DMS79 (cell line): ENCODE data around the gene PHACTR3.
"Not testable (repeated sequence)": the region's sequence is repeated elsewhere in the genome, so short reads cannot be mapped to it uniquely, and the experiment has no call there.

ENCODE experiments used
- DNase-seq: peaks from one replicate; lab custom pipeline; 2025; lab: John Stamatoyannopoulos, UW

The PHACTR3 gene

GRCh38 chr20:59603781-59604541, at the start of gene PHACTR3:
TSS of gene PHACTR3 (plus strand) at chr20:59604540. CDS start at chr20:59605015, 475 bp downstream.
- peak; percentile 7 for DNase-seq

DNA sequence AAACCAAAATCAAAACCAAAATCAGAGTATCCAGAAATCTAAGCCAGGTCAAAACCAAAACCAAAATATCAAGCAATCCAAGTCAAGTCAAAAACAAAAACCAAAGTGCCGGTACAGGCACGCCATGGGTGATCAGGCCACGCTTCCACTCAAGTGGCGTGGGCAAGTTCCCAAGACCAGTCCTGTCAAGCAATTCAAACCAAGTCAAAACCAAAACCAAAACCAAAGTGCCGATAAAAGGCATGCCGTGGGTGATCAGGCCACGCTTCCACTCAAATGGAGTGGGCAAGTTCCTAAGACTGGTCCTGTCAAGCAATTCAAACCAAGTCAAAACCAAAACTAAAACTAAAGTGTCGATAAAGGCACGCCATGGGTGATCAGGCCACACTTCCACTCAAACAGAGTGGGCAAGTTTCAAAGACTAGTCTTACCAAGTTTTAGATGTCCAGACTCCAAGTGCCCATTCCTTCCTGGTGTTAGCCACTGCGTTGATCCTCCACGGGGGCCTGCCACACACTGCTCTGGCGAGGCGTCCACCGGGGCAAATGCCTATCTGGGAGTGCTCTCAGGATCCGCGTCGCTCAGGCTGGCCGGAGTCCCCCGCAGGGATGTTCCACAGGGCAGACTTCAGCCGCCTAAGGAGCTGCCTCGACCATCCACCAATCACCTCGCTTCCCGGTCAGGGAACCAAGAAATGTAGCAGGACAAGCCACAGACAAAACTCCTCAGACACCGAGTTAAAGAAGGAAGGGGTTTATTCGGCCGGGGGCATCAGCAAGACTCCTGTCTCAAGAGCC, 46.4 kb upstream of the PHACTR3 start:
- DNase-seq = not testable (repeated sequence)

DNA sequence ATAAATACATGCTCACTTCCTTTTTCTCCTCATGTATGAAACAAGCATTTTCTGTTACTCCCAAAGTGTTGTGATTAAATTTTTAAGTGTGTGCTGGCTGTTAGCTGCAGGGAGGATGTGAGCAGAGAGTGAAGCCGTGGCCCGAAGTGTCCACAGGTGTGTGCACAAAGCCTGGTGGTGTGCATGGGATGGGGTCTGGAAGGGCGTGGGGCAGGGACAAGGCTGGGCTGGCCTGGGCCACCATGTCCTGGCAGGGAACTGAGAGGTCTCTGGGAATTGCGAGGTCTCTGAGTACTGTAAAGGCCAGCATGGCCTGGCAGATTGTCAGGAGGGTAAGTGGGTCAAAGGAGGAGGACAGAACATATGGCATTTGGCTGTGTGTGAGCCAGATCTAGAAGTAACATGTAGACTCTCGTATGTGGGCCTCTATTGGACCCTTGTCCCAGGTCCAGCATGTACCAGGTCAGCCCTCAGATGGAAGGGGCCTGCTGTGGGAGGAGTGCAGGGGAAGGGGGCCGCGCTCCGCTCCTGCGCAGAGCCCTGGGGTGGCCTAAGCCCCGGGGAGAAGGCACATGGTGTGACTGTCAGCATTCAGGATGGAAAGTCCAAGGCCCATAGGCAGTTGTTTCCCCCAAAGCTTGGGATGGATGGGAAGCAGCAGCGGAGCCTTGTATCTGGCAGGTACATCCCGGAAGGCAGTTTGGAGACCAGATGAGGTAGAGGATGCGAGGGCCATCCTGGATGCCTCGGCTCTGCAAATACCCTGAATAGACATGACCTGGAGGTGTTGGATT, 45.1 kb upstream of the PHACTR3 start:
- no peak for DNase-seq

DNA sequence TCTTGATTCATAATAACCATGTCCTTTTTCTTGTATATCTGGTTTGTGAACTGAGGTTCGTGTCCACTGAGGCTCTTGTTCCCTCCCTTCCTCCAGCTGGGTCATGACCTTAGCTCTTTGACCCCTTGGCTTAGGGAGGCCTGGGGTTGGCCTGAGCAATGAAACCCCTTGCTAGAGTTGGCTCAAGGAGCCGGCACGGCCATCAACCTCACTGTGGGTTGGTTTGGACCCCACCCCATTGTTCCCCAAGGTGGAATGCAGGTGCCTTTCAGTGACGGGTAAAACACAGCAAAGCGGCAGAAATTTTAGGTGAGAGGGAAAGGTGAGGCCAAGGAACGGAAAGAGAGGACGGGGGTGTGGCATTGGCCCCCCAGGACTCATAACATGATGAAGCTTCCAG, 44.5 kb upstream of the PHACTR3 start:
- no peak for DNase-seq

DNA sequence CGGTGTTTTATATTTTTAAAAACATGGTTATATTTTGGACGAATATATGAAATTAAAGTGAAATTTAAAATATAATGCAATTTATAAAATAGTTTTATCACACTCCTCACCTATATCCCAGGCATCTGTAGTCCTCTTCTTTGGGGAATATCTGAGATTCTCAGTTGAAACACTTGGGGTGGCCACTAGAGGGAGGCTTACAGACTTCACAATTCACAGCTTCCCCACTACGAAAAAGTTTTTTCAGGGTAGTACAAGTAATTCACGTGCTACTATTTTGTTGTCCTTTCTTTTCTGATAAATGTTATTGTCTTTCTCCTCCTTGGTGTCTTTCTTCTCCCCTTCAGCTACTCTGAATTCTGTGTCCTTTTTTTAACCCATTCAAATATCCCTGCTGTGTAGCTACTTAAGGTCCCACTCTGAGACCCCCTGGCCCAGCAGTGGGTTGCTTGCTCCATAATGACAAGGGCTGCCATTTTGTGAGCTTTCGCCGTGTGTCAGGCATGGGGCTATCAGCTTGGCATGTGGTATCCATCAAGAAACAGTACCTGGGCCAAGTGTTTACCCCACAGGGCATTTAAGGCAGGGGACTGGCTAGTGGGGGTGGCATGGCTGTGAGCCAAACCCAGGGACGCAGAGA, 43.6 kb upstream of the PHACTR3 start:
- no peak for DNase-seq

DNA sequence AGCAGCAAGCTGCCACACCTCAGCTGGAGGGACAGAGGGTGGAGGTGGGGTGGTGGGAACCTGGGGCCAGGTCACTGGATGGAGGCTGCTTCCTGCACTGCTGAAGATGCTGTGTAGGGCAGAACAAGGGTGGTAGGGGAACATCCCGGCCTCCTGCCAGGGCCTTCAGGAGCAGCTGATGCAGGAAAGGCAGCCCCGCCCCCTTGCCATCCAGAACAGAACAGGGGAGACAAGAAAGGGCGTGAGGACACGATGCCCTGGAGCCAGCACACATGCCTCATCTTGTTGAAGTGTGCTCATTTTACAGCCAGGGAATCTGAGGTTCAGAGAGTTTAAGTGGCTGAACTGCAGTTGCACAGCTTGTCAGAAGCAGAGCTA, 43.1 kb upstream of the PHACTR3 start:
- peak; percentile 10 for DNase-seq

DNA sequence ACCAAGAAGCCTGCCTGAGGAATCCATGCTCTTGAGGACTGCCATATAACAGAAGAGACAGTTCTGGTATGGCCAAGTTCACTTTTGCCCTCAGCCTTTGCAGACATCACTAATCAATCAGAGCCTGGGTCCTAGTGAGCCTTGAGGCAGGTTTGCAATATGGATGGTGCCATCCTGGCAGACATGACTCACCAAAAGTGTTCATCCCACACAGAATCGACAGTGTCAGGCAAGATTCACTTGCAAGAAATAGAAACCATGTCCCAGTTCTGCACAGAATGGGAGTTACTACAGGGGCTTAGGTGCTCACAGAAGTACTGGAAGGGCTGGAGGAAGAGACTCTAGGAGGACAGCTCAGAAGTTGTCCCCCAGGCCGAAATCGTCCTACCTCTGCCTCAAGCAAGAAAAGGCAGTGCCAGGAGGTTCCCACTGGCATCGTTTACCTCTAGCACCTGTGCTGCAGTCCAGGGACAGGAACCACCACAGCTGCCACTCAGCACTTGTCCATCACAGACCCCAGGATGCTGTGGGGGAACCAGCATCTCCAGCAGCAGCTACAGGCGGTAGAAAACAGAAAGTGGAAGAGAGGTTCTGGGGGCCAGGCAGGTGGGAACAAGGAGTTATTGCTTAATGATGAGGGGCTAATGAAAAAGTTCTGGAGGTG, 42.6 kb upstream of the PHACTR3 start:
- no peak for DNase-seq

GRCh38 chr20:59564171-59564570, 40.2 kb upstream of the PHACTR3 start:
- DNase-seq = no peak

GRCh38 chr20:59564943-59565342, 39.4 kb upstream of the PHACTR3 start:
- DNase-seq = no peak

- DNase-seq = no peak
These were observed 38.4 kb upstream of the PHACTR3 start for GRCh38 chr20:59565768-59566461.

- no peak for DNase-seq
These were observed 37.5 kb upstream of the PHACTR3 start for GRCh38 chr20:59566631-59567524.

- no peak for DNase-seq
These were observed 36.5 kb upstream of the PHACTR3 start for GRCh38 chr20:59567585-59568508.

- DNase-seq = no peak
These were observed 35.8 kb upstream of the PHACTR3 start for GRCh38 chr20:59568509-59569024.

DNA sequence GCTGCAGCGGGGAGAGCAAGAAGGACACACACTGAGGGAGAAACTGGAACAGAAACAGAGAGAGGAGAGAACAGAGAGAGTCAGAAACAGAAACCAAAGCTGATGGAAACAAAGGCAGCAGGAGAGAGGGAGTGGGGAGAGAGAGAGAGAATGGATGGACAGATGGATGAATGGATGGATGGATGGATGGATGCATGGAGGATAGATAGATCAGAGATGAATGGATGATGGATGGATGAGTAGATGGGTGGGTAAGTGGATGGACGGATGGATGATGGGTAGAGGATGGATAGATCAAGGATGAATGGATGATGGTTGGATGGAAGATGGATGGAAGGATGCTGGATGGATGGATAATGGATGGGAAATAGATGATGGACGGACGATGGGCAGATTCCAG, 35.0 kb upstream of the PHACTR3 start:
- DNase-seq = no peak

- DNase-seq = no peak
These were observed 33.2 kb upstream of the PHACTR3 start for GRCh38 chr20:59571151-59571550.

DNA sequence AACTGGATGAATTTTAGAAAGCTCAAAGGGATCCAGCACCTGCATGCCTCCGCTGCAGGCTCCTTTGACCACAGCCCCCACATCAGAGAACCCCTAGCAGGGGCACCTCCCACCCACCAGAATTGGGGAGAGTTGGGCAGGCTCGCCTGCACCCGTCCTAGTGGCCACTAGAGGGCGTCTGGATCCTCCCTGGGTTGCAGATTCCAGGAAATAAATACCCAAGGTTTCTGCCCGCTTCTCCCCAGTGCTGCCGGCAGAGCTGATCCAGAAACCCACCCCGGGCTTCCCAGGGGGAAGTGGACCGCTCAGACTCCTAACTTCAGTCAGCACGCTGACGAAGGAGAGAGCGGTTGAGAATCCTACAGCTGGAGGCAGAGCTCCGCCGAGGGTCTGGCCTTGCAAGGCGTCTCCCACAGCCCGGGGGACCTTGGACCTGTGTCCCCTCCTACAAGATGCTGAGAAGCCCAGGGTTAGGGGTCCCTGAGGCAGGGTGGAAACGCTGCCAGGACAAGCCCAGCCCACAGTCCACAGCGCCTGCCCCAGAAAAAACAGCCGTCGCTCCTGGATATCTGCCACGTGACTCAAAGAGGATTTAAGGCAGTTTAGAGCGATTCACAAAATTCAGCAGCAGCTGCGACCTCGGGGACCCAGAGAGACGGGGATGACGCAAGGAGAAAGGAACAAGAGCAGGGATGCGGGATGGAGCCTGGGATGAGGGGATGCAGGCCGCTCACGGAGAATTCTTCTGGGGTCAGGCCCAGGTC, 32.6 kb upstream of the PHACTR3 start:
- DNase-seq = peak; percentile 42

DNA sequence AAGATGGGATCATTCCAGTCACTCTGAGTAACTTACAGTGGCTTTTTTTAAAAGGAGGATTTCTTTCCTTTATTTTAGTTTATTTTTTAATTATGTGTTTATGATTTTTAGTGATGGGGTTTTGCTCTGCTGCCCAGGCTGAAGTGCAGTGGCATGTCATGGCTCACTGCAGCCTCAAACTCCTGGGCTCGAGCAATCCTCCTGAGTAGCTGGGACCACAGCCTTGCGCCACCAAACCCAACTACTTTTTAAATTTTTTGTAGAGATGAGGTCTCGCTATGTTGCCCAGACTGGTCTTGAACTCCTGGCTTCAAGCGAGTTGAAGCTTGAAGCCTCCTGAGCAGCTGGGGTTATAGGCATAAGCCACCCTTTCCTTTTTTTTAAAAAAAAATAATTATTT, 31.8 kb upstream of the PHACTR3 start:
- DNase-seq = no peak

- no peak for DNase-seq
These were observed 30.5 kb upstream of the PHACTR3 start for GRCh38 chr20:59573837-59574236.
